SU-DHL-6 (cell line): Measurements from ENCODE around the gene ANAPC10.

Source experiments
- H2AFZ ChIP-seq: fragments of 200-600 bp; sonication (generic); 2 replicates; pipeline ENCODE4 v1.6.1; 2014; ENCODE audit warnings: low read depth, mild to moderate bottlenecking, moderate library complexity, mixed read lengths, antibody characterized with exemption, low read length; ENCODE audit not compliant: severe bottlenecking
- H3F3A ChIP-seq: fragments of 200-600 bp; shearing (Covaris generic); 2 replicates; pipeline ENCODE4 v1.6.0; 2016; ENCODE audit warnings: antibody characterized with exemption, mild to moderate bottlenecking; ENCODE audit not compliant: insufficient read depth
- H3K27ac ChIP-seq: fragments of 200-600 bp; sonication (generic); 2 replicates; pipeline ENCODE4 v1.5.1; 2016; ENCODE audit warnings: low read depth, mild to moderate bottlenecking, low read length, moderate library complexity, mixed read lengths
- H3K27me3 ChIP-seq: fragments of 200-600 bp; sonication (generic), shearing (Covaris generic); 2 replicates; pipeline ENCODE4 v1.6.0; 2014; ENCODE audit warnings: mild to moderate bottlenecking, low read length
- H3K36me3 ChIP-seq: fragments of 200-600 bp; sonication (generic); 2 replicates; pipeline ENCODE4 v1.6.1; 2014; ENCODE audit warnings: mild to moderate bottlenecking, low read length, mixed read lengths
- H3K4me2 ChIP-seq: fragments of 300-600, 200-600 bp; shearing (Covaris generic), sonication (generic); 2 replicates; pipeline ENCODE4 v1.6.0; 2014; ENCODE audit warnings: low read length, low read depth, mild to moderate bottlenecking; ENCODE audit not compliant: poor library complexity, severe bottlenecking
- H3K4me3 ChIP-seq: fragments of 200-600 bp; sonication (generic); 2 replicates; pipeline ENCODE4 v1.5.1; 2014; ENCODE audit warnings: antibody characterized with exemption, low read length, mild to moderate bottlenecking, mixed read lengths; ENCODE audit not compliant: insufficient read depth, poor library complexity, severe bottlenecking
- H3K79me2 ChIP-seq: fragments of 200-600 bp; sonication (generic); 2 replicates; pipeline ENCODE4 v1.6.1; 2014; ENCODE audit warnings: mild to moderate bottlenecking, low read length, moderate library complexity; ENCODE audit not compliant: insufficient read depth
- H3K9ac ChIP-seq: fragments of 200-600 bp; sonication (generic); 2 replicates; pipeline ENCODE4 v1.7.0; 2014; ENCODE audit warnings: mild to moderate bottlenecking, low read length
- H3K9me2 ChIP-seq: fragments of 200-600 bp; sonication (generic); replicated peaks from 2 replicates; pipeline ENCODE4 v1.6.1; 2014; ENCODE audit warnings: low read length; ENCODE audit not compliant: insufficient read depth
- H3K9me3 ChIP-seq: fragments of 200-600 bp; sonication (generic); 2 replicates; pipeline ENCODE4 v1.6.1; 2014; ENCODE audit warnings: low read length, mixed read lengths; ENCODE audit not compliant: insufficient read depth
- H4K20me1 ChIP-seq: fragments of 200-600 bp; sonication (generic); 2 replicates; pipeline ENCODE4 v1.6.1; 2014; ENCODE audit warnings: low read depth, mild to moderate bottlenecking, antibody characterized with exemption, low read length, moderate library complexity, mixed read lengths
- CTCF ChIP-seq: fragments of 200-600 bp; sonication (generic); IDR thresholded peaks from one replicate; pipeline ENCODE4 v1.5.1; 2017; ENCODE audit warnings: antibody characterized with exemption, mild to moderate bottlenecking, low read length, moderate library complexity; ENCODE audit not compliant: insufficient read depth, poor library complexity, severe bottlenecking
- EZH2phosphoT487 ChIP-seq: fragments of 200-600 bp; sonication (generic), shearing (Covaris generic); conservative IDR thresholded peaks from 2 replicates; pipeline ENCODE4 v1.6.1; 2018; ENCODE audit warnings: mild to moderate bottlenecking, antibody characterized with exemption, low read length, moderate library complexity, mixed read lengths

The ANAPC10 gene

GRCh38 chr4:144985531-144985930, 112.5 kb downstream of the ANAPC10 start:
- Histone ChIP-seq H3K4me3 (no peak overlapping the region), H3K9ac (no peak overlapping the region), H3K36me3 (no peaks in the 10 kb centered on the region), H3K27me3 (no peaks in the 10 kb centered on the region), H3F3A (no peaks in the 10 kb centered on the region), H4K20me1 (no peaks in the 10 kb centered on the region), H3K9me3 (no peaks in the 10 kb centered on the region), H3K79me2 (no peaks in the 10 kb centered on the region), H3K27ac (no peak overlapping the region), H3K4me2 (no peak overlapping the region), H2AFZ (no peak overlapping the region), H3K9me2 (no peaks in the 10 kb centered on the region)
- TF ChIP-seq CTCF (no peak), EZH2phosphoT487 (no peak)

GRCh38 chr4:144985014-144985413, 113.0 kb downstream of the ANAPC10 start:
- Histone ChIP-seq H3K79me2 (no peaks in the 10 kb centered on the region), H4K20me1 (no peaks in the 10 kb centered on the region), H3K4me3 (no peak overlapping the region), H3K4me2 (no peak overlapping the region), H3K9me3 (no peaks in the 10 kb centered on the region), H3K27me3 (no peaks in the 10 kb centered on the region), H2AFZ (no peak overlapping the region), H3F3A (no peaks in the 10 kb centered on the region), H3K27ac (no peak overlapping the region), H3K9me2 (no peaks in the 10 kb centered on the region), H3K9ac (no peak overlapping the region), H3K36me3 (no peaks in the 10 kb centered on the region)
- no peak for TF ChIP-seq EZH2phosphoT487
- TF ChIP-seq CTCF: no peak

GRCh38 chr4:144984241-144984640, 113.8 kb downstream of the ANAPC10 start:
- Histone ChIP-seq H4K20me1 (no peaks in the 10 kb centered on the region), H3K4me3 (no peak overlapping the region), H3K4me2 (no peak overlapping the region), H3K9ac (no peak overlapping the region), H2AFZ (no peak overlapping the region), H3K27me3 (no peaks in the 10 kb centered on the region), H3K79me2 (no peaks in the 10 kb centered on the region), H3K9me3 (no peaks in the 10 kb centered on the region), H3K27ac (no peak overlapping the region), H3K36me3 (no peaks in the 10 kb centered on the region), H3K9me2 (no peaks in the 10 kb centered on the region), H3F3A (no peaks in the 10 kb centered on the region)
- TF ChIP-seq EZH2phosphoT487: no peak
- TF ChIP-seq CTCF: no peak
